Heart right ventricle (tissue), 16 donors: ENCODE measurements around the gene MT1H. TPM values are rescaled to one million over a fixed set of nuclear protein-coding genes. Genes with fewer than 3 reads are reported as not detected.
"Not testable (repeated sequence)": the region's sequence is repeated elsewhere in the genome, so short reads cannot be mapped to it uniquely, and the experiment has no call there.

Experiments
- ATAC-seq, 8 donors: fragments of 200-7000 bp; cut with Tn5 transposase; one replicate each; pipeline ENCODE4 v1.9.1; 2020; ENCODE audit warnings: mild to moderate bottlenecking in 8 of 8, moderate library complexity in 8 of 8, moderate number of reproducible peaks in 1 of 8
- DNase-seq, 2 donors: peaks; one replicate each; pipeline ENCODE4 v3.0.0-alpha.2; 2020
- H3K27ac ChIP-seq, 10 donors: fragments of 200-600 bp; sonication (generic) in 2 of 10; one replicate each; pipeline versions ENCODE4 v1.5.0 to v1.8.0; 2020 to 2022; ENCODE audit warnings: mild to moderate bottlenecking in 3 of 10
- H3K27me3 ChIP-seq, 7 donors: fragments of 200-600 bp; one replicate each; pipeline ENCODE4 v1.8.0; 2021 to 2022; ENCODE audit warnings: mild to moderate bottlenecking in 2 of 7
- H3K36me3 ChIP-seq, 9 donors: fragments of 200-600 bp; sonication (generic) in 1 of 9; one replicate each; pipeline versions ENCODE4 v1.5.0 to v1.8.0; 2020 to 2022; ENCODE audit warnings: mild to moderate bottlenecking in 2 of 9
- H3K4me1 ChIP-seq, 9 donors: fragments of 200-600 bp; sonication (generic) in 1 of 9; one replicate each; pipeline versions ENCODE4 v1.5.0 to v1.8.0; 2020 to 2022; ENCODE audit warnings: mild to moderate bottlenecking in 4 of 9
- H3K4me3 ChIP-seq, 10 donors: fragments of 200-600 bp; sonication (generic) in 2 of 10; one replicate each; pipeline versions ENCODE4 v1.5.0 to v1.8.0; 2020 to 2022; ENCODE audit warnings: mild to moderate bottlenecking in 7 of 10, moderate library complexity in 2 of 10
- H3K9me3 ChIP-seq, 11 donors: fragments of 200-600 bp in 10 of 11; sonication (generic) in 2 of 11; one replicate each; pipeline versions ENCODE4 v1.5.0 to v1.8.0; 2013 to 2022; ENCODE audit warnings: mild to moderate bottlenecking in 2 of 11, control low read depth in 1 of 11, moderate library complexity in 1 of 11
- CTCF ChIP-seq, 9 donors: fragments of 200-600 bp; sonication (generic) in 2 of 9; IDR thresholded peaks; one replicate each; pipeline versions ENCODE4 v1.5.0 to v1.8.0; 2021 to 2022; ENCODE audit warnings: antibody characterized with exemption in 9 of 9, mild to moderate bottlenecking in 5 of 9, moderate library complexity in 1 of 9
- WGBS, 2 donors: extraction: QIAGEN DNeasy Blood & Tissue Kit; methylation state at CpG; one replicate each; pipeline ENCODE4 v1.1.7; 2013; ENCODE audit warnings: inconsistent platforms in 1 of 2; 5-methylcytosine and 5-hydroxymethylcytosine counted together
- intact Hi-C, 10 donors: fragments of 100-400 bp; cut with DNase I; formaldehyde crosslinking; loops; one replicate each; pipeline versions ENCODE4 v1.11.1 to v1.14.2; 2022
- polyA plus RNA-seq, 2 donors: library from polyadenylated mRNA; stranded (reverse); fragments of 200-250 nt; gene quantifications; one replicate each; pipeline ENCODE4 v1.2.3, GENCODE V29; 2013
- total RNA-seq, 10 donors: library from RNA; stranded (reverse); fragmentation: NEBNext Ultra II Directional in 3 of 10; extraction: Animal tissue kit (Norgen Biotek cat#: 25700) in 3 of 10; gene quantifications; one replicate each; pipeline versions ENCODE4 v1.2.1 to v1.2.4, GENCODE V29; 2021 to 2023
- donor health status: Arrhythmogenic right ventricular cardiomyopathy.
- donor health status: ischemic (EF 13 %, LVEDD 7.1; RV severe dilation, severe dysfunction).
- donor health status: healthy with polysubstance abuse.
- donor health status: DM: no; HTN: yes; CAD: no.
- donor health status: DM: no; HTN: no; CAD: no.
- donor health status: ischemic (EF 25% LVEDD 6.9; RV normal size, moderate dysfunction).
- donor health status: ischemic (EF 25% LVEDD 5.7; RV mildly dilated, moderate dysfunction).
- donor health status: healthy.
- donor health status: DM: yes; HTN: yes; CAD: no.
- donor health status: Ischemic cardiomyopathy.
- donor health status: ischemic (EF 35%, LVEDD 5.7; RV mildly dilated, moderate dysfunction).
- donor health status: nonischemic (EF 11% LVEDD 7.7; RV severe dilation, severe dysfunction).
- donor health status: DM: yes; HTN: yes; CAD: no.
- donor health status: PGD.
- donor health status: ischemic (EF 29% LVEDD 5.4; RV normal size, mild dysfunction).
- donor health status: nonischemic (EF 23%, LVEDD 6.1; RV moderate dilation, normal function).

The MT1H gene
- total and polyA plus RNA-seq, 12 donors: 2.4 TPM; not detected in 11

GRCh38 chr16:56662357-56663354, 7.0 kb upstream of the MT1H start:
- DNase-seq (no peak), ATAC-seq (no peak)
- Histone ChIP-seq H3K27ac (no peak overlapping the region), H3K4me3 (peak overlapping the region in 5 of 10 donors; percentile 20 to 32 (median 25)), H3K27me3 (peaks cover 8 to 87% (median 64%) of the 10 kb centered on the region in 7 donors), H3K36me3 (no peaks in the 10 kb centered on the region), H3K9me3 (no peaks in the 10 kb centered on the region), H3K4me1 (peaks cover 0 to 27% (median 16%) of the 10 kb centered on the region in 9 donors)
- TF ChIP-seq CTCF (IDR thresholded peaks at IDR 0.05): no peak
- 12 to 14% methylated on average over 48 of the region's 48 CpGs for WGBS, 2 donors
- intact Hi-C loops: loop anchor here in 1 of 10 donors (5.0 kb wide), 1 partner anchor 415 kb away; no protein-coding TSS in a partner anchor

GRCh38 chr16:56664506-56664905, 5.1 kb upstream of the MT1H start:
- Histone ChIP-seq H3K4me3 (no peak overlapping the region), H3K27me3 (peaks cover 8 to 95% (median 82%) of the 10 kb centered on the region in 7 donors), H3K4me1 (peaks cover 0 to 25% (median 16%) of the 10 kb centered on the region in 9 donors), H3K9me3 (no peaks in the 10 kb centered on the region), H3K27ac (no peak overlapping the region), H3K36me3 (no peaks in the 10 kb centered on the region)
- intact Hi-C loops: loop anchor here in 1 of 10 donors (5.0 kb wide), 1 partner anchor 413 kb away; no protein-coding TSS in a partner anchor
- 94 to 95% methylated on average over 1 of the region's 1 CpG for WGBS, 2 donors
- no peak for TF ChIP-seq CTCF (IDR thresholded peaks at IDR 0.05)
- ATAC-seq: no peak
- no peak for DNase-seq

- intact Hi-C loops, H3K27ac ChIP-seq, H3K4me3 ChIP-seq, H3K9me3 ChIP-seq, ATAC-seq, H3K36me3 ChIP-seq, DNase-seq: not testable (repeated sequence)
- Histone ChIP-seq H3K4me1 (peaks cover 0 to 31% (median 21%) of the 10 kb centered on the region in 9 donors), H3K27me3 (peaks cover 14 to 98% (median 90%) of the 10 kb centered on the region in 7 donors)
- WGBS, 2 donors: 73 to 75% methylated on average over 8 of the region's 8 CpGs
Observed at GRCh38 chr16:56665286-56666261, 4.0 kb upstream of the MT1H start.

- Histone ChIP-seq H3K27me3 (peaks cover 13 to 100% (median 88%) of the 10 kb centered on the region in 7 donors), H3K9me3 (no peaks in the 10 kb centered on the region), H3K27ac (no peak within 1 kb of the TSS), H3K4me1 (peaks cover 0 to 27% (median 20%) of the 10 kb centered on the region in 9 donors), H3K4me3 (peak within 1 kb of the TSS in 8 of 10 donors; percentile 4 to 27 (median 18)), H3K36me3 (no peaks in the 10 kb centered on the region)
- DNase-seq (peak; percentile 37 to 64), ATAC-seq (peak; percentile 64 to 92 (median 86))
- TF ChIP-seq CTCF (IDR thresholded peaks at IDR 0.05): no peak
- WGBS, 2 donors: 9 to 11% methylated on average over 45 to 46 of the region's 46 CpGs
- intact Hi-C loops: no loop called here
Observed at GRCh38 chr16:56667581-56668571, 1.7 kb upstream of the MT1H start, which contains the start of gene MT1G. TSS of gene MT1G (minus strand) at chr16:56668065. CDS start at chr16:56667993, 72 bp downstream.
